ENCODE measurements around the gene SLC26A1. TPM values are rescaled to one million over a fixed set of nuclear protein-coding genes. Genes with fewer than 3 reads are reported as not detected.

SLC26A1 gene
- total RNA-seq, 1 experiment from 2014 or later: 0.85 TPM

GRCh38 chr4:959338-960139 lies 33.7 kb downstream of the SLC26A1 start (continued):
- TF ChIP-seq, protein P1, sequence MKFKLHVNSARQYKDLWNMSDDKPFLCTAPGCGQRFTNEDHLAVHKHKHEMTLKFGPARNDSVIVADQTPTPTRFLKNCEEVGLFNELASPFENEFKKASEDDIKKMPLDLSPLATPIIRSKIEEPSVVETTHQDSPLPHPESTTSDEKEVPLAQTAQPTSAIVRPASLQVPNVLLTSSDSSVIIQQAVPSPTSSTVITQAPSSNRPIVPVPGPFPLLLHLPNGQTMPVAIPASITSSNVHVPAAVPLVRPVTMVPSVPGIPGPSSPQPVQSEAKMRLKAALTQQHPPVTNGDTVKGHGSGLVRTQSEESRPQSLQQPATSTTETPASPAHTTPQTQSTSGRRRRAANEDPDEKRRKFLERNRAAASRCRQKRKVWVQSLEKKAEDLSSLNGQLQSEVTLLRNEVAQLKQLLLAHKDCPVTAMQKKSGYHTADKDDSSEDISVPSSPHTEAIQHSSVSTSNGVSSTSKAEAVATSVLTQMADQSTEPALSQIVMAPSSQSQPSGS (CRISPR knock-in tag; IDR thresholded peaks at IDR 0.05; ENCODE audit: borderline replicate concordance, low read depth): no peak
- TF ChIP-seq ZNF423 (CRISPR knock-in tag; IDR thresholded peaks at IDR 0.05) (no peak), ZNF671 (CRISPR knock-in tag; IDR thresholded peaks at IDR 0.05) (no peak)

DNA sequence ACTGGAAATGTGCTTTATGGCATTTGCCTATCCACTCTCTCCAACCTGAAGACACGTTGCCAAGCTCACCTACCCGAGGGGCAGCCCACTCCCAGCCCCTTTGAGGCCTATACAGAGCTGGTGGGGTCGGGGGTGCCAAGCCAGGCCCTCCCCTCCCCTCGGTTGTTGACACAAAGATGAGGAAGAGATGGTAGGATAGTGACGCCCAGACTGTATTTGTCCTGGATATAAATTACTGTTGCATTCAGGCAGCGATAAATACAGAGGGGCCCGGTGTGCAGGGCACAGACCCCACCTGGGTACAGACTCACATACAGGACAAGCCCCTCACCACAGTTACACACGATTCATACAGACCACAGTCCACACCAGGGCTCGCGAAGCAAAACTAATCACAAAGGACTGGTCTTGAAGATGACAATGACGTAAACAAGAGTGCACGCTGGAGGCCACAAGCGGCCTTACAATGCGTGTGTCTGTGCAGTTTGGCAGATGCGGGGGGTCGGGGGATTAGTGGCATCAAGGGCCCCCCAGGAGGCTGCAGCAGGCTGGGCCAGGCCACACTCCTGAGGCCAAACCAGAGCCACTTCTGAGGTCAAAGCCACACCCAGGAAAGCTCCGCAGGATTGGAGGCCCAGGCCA lies 34.4 kb downstream of the SLC26A1 start:
- Mint-ChIP-seq H3K9me3 (no peaks in the 10 kb centered on the region), H3K27ac (peak overlapping the region; percentile 42; the same call in 1 of the 2 replicates), H3K36me3 (no peaks in the 10 kb centered on the region), H3K27me3 (ENCODE audit: low read depth) (no peaks in the 10 kb centered on the region), H3K4me1 (no peaks in the 10 kb centered on the region), H3K4me3 (no peak overlapping the region)
- ATAC-seq (no peak), DNase-seq (ENCODE audit: low spot score) (no peak)
- TF ChIP-seq ETV6 (CRISPR knock-in tag; IDR thresholded peaks at IDR 0.05) (no peak), IRF2 (CRISPR knock-in tag; IDR thresholded peaks at IDR 0.05; ENCODE audit: borderline replicate concordance, low read depth) (no peak), OVOL2 (CRISPR knock-in tag; IDR thresholded peaks at IDR 0.05; ENCODE audit: borderline replicate concordance) (no peak), ZNF416 (CRISPR knock-in tag; IDR thresholded peaks at IDR 0.05) (no peak), RELA (CRISPR knock-in tag; IDR thresholded peaks at IDR 0.05; ENCODE audit: borderline replicate concordance) (no peak), ATF6 (CRISPR knock-in tag; IDR thresholded peaks at IDR 0.05) (no peak), KAT7 (CRISPR knock-in tag; IDR thresholded peaks at IDR 0.05; ENCODE audit: borderline replicate concordance) (no peak), ZBTB21 (CRISPR knock-in tag; IDR thresholded peaks at IDR 0.05; ENCODE audit: borderline replicate concordance) (no peak), GTF2I (CRISPR knock-in tag; conservative IDR thresholded peaks at IDR 0.05) (no peak), ZBTB43 (CRISPR knock-in tag; IDR thresholded peaks at IDR 0.05) (no peak), FOXK1 (CRISPR knock-in tag; IDR thresholded peaks at IDR 0.05) (no peak), MYBL2 (CRISPR knock-in tag; IDR thresholded peaks at IDR 0.05) (no peak)
- TF ChIP-seq, protein P2, sequence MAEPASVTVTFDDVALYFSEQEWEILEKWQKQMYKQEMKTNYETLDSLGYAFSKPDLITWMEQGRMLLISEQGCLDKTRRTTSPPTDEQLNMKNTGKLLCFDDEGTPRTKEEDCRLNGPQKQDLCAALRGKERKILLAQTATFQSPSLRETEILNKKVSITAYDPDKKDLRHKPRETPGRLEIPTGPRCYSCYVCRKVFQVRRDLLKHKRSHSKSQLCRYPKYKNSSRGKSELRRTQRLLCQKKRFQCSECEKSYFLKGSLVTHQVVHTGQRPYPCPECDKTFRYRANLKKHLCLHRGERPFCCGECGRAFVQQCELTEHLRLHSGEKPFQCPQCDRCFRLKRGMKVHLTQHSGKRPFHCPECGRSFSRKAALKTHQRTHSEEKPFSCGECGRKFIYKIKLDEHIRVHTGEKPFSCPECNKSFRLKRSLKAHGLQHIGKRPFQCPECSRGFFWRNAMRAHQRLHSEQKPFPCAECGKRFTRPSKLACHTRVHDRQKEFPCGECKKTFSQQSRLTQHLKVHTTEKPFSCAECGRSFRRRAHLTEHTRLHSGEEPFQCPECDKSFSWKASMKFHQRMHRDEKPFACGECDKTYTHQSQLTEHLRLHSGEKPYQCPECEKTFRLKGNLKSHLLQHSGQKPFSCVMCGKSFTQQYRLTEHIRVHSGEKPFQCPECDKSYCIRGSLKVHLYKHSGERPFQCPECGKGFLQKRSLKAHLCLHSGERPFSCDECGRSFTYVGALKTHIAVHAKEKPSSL (CRISPR knock-in tag; conservative IDR thresholded peaks at IDR 0.05): no peak
- TF ChIP-seq, protein P3, sequence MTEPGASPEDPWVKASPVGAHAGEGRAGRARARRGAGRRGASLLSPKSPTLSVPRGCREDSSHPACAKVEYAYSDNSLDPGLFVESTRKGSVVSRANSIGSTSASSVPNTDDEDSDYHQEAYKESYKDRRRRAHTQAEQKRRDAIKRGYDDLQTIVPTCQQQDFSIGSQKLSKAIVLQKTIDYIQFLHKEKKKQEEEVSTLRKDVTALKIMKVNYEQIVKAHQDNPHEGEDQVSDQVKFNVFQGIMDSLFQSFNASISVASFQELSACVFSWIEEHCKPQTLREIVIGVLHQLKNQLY (CRISPR knock-in tag; IDR thresholded peaks at IDR 0.05): no peak
- ChIA-PET POLR2A (interaction anchor here (0.6 kb wide), 1 partner anchor 17 kb away, joined by 4 read pairs; no protein-coding TSS in a partner anchor), CTCF (no interaction called here)
